GM10266 (cell line): Measurements from ENCODE around the gene FAM193A.

ENCODE experiments used
- DNase-seq: peaks from one replicate; pipeline ENCODE4 v3.0.0; 2012; ENCODE audit errors: extremely low spot score
- CTCF ChIP-seq: IDR thresholded peaks from 2 replicates; pipeline ENCODE4 v1.5.1; 2012; ENCODE audit warnings: mild to moderate bottlenecking, low read depth; ENCODE audit not compliant: control insufficient read depth, insufficient read depth; ENCODE audit errors: missing control alignments

The FAM193A gene

GRCh38 chr4:2689825-2690700, 153.6 kb downstream of the FAM193A start:
- DNase-seq: peak; percentile 50
- no peak for TF ChIP-seq CTCF

GRCh38 chr4:2691313-2691712, 154.9 kb downstream of the FAM193A start:
- no peak for TF ChIP-seq CTCF
- no peak for DNase-seq

- DNase-seq: peak; percentile 38
- TF ChIP-seq CTCF: no peak
Measured at GRCh38 chr4:2691952-2692435, 155.5 kb downstream of the FAM193A start.

GRCh38 chr4:2694691-2695090, 158.2 kb downstream of the FAM193A start:
- DNase-seq: no peak
- TF ChIP-seq CTCF: no peak

- no peak for TF ChIP-seq CTCF
- DNase-seq: no peak
Measured at GRCh38 chr4:2695346-2696060, 159.1 kb downstream of the FAM193A start.

GRCh38 chr4:2696423-2696822, 160.0 kb downstream of the FAM193A start:
- DNase-seq: peak; percentile 81
- TF ChIP-seq CTCF: peak; percentile 29

GRCh38 chr4:2697995-2698414, 161.6 kb downstream of the FAM193A start:
- DNase-seq: no peak
- no peak for TF ChIP-seq CTCF
